ENCODE measurements around the gene CDS2. TPM values are rescaled to one million over a fixed set of nuclear protein-coding genes. Genes with fewer than 3 reads are reported as not detected.
A peak's percentile ranks its signal among the peaks of the same experiment; 100 is the strongest.

Gene CDS2
- total RNA-seq, 1 donor from 2014 or later = 41.4 TPM

DNA sequence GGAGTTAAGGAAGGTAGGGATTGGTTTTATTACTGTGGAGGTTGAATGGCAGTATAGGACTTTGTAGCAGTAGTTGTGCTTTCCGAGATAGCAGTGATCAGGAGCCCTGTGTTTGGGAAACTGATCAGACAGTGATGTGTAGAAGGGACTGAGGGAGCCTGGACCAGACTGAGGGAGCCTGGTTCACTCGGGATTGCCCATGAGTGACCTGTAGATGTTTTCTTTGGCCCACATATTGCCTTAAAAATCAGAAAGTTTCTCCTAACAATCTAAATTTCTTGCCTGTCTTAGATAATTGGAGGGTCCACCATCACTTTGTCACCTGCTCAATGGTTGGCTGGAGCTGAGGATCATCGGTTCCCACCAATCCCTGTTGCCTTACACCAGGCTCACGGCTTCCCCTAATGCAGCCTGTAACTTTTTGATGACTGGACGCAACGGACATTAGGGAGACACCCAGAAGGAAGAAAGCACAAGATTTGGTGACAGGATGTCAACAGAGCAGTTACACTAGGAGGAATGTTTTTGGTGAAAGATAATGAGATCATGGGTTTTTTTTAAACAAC lies 1.1 kb downstream of the CDS2 start:
- peak overlapping the region; percentile 85 to 91 for H3K4me3 ChIP-seq
- no peak for DNase-seq (ENCODE audit: low spot score in 2 of 2)
- peaks cover 0 to 6% of the 10 kb centered on the region in 2 donors for H3K36me3 ChIP-seq
- no peaks in the 10 kb centered on the region for H3K9me3 ChIP-seq
- peaks cover 2 to 30% of the 10 kb centered on the region in 2 donors for H3K4me1 ChIP-seq
- intact Hi-C loops (cut with DNase I) = no loop called here
- no peaks in the 10 kb centered on the region for H3K27me3 ChIP-seq
- H3K27ac ChIP-seq = peak overlapping the region; percentile 98 to 99
- TF ChIP-seq, protein P1, sequence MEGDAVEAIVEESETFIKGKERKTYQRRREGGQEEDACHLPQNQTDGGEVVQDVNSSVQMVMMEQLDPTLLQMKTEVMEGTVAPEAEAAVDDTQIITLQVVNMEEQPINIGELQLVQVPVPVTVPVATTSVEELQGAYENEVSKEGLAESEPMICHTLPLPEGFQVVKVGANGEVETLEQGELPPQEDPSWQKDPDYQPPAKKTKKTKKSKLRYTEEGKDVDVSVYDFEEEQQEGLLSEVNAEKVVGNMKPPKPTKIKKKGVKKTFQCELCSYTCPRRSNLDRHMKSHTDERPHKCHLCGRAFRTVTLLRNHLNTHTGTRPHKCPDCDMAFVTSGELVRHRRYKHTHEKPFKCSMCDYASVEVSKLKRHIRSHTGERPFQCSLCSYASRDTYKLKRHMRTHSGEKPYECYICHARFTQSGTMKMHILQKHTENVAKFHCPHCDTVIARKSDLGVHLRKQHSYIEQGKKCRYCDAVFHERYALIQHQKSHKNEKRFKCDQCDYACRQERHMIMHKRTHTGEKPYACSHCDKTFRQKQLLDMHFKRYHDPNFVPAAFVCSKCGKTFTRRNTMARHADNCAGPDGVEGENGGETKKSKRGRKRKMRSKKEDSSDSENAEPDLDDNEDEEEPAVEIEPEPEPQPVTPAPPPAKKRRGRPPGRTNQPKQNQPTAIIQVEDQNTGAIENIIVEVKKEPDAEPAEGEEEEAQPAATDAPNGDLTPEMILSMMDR (IDR thresholded peaks at IDR 0.05) = no peak

DNA sequence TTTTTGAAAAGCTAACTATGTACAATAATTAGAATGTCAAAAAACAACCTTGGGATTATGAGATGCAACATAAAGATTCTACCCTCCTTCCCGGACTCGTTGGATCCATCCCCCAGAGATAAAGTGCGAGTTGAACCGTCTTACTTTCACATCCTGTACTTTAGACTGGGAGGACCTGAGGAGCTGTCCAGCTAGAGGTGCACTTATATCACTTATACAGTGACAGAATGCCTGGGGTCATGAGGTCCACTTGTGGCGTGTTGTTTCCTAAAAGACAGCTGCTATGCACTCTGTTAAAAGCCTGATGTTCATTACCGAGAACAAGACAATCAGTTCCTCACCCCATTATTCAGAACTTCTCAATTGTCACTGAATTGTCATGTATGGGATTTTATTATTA lies 2.1 kb downstream of the CDS2 start:
- intact Hi-C loops (cut with DNase I) = no loop called here
- H3K4me3 ChIP-seq = peak overlapping the region; percentile 85 to 91
- peaks cover 0 to 6% of the 10 kb centered on the region in 2 donors for H3K36me3 ChIP-seq
- H3K4me1 ChIP-seq = peaks cover 2 to 36% of the 10 kb centered on the region in 2 donors
- peak overlapping the region; percentile 98 to 99 for H3K27ac ChIP-seq
- TF ChIP-seq, protein P1 (IDR thresholded peaks at IDR 0.05) = no peak
- no peak for DNase-seq (ENCODE audit: low spot score in 2 of 2)
- H3K9me3 ChIP-seq = no peaks in the 10 kb centered on the region
- no peaks in the 10 kb centered on the region for H3K27me3 ChIP-seq

DNA sequence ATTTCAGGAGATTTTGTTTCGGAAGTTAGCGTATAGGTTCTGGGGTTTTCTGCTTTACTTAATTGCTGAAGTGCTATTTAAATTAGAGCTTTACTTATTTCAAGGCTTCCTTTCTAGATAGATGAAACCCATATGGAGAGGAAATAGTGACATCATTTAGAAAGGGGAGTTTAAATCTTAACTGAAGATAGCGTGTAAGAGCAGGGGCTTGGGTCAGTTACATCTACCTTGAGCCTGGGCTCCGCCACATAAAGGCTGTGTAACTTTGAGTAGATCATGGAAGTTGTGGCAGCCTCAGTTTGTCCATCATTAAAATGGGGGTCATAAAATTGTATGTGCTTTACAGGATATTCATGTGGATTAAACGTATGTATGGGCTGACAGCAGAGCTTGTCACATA lies 4.7 kb downstream of the CDS2 start:
- DNase-seq (ENCODE audit: low spot score in 2 of 2) = no peak
- no peaks in the 10 kb centered on the region for H3K27me3 ChIP-seq
- H3K36me3 ChIP-seq = peaks cover 0 to 6% of the 10 kb centered on the region in 2 donors
- intact Hi-C loops (cut with DNase I) = no loop called here
- TF ChIP-seq, protein P1 (IDR thresholded peaks at IDR 0.05) = no peak
- H3K4me3 ChIP-seq = peak overlapping the region; percentile 5 to 53
- no peaks in the 10 kb centered on the region for H3K9me3 ChIP-seq
- H3K4me1 ChIP-seq = peaks cover 7 to 55% of the 10 kb centered on the region in 2 donors
- peak overlapping the region; percentile 98 to 99 for H3K27ac ChIP-seq

DNA sequence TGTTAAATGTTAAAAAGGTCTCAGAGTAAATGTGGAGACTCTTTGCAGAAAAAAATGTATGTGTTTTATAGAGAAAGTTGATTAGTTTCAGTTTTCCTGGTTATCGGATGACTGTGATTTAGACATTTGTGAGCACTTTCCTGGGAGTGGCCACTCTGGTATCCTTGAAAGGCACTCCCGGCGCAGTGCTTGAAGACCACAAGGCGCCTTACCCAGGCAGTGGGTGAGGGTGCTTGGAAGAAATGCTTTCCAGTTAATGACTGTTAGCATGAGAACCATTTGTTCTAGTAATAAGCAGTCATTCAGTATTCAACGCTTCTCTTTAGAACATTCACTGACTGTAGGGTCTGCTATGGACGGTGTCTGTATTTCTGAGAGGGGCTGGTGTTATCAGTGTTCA lies 7.2 kb downstream of the CDS2 start:
- intact Hi-C loops (cut with DNase I) = loop anchor here (2.0 kb wide), 1 partner anchor 15 kb away; no protein-coding TSS in a partner anchor
- Histone ChIP-seq H3K36me3 (peaks cover 0 to 6% of the 10 kb centered on the region in 2 donors), H3K27me3 (no peaks in the 10 kb centered on the region), H3K27ac (peak overlapping the region; percentile 65 to 68), H3K4me3 (no peak overlapping the region), H3K9me3 (no peaks in the 10 kb centered on the region), H3K4me1 (peaks cover 7 to 53% of the 10 kb centered on the region in 2 donors)
- TF ChIP-seq, protein P1 (IDR thresholded peaks at IDR 0.05) = no peak
- DNase-seq (ENCODE audit: low spot score in 2 of 2) = no peak

DNA sequence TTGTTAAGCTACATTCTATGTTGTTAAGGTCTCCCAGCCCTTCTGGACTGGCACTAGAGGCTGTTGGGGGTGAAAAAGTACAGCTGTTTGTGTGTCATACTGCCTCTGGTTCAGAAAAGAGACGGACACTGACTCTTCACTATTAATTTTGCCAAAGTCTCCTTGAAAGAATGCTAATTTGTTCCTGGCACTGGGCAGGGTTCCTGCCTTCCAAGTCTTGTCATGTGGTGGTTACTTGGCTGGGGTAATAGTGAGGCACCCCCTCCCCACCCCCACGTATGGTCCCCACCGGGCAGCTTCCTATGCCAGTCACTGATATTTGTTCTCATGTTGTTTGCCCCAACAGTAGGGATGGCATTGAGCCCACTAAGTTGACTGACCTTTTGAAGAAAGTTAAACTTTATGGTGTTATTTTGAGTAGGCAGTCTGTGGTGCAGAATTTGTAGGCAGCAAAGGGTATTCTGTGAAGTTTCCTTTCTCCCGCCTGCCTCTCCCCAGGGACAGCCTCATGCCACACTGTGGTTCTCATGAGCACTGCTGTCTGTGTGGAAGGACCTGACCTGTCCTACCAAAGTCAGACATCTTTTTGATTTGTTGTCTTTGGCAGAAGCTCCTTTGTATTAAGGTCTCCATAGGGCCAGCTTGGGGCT lies 8.7 kb downstream of the CDS2 start:
- H3K4me3 ChIP-seq = peak overlapping the region; percentile 0 to 29

More for the DNA sequence above, 8.7 kb downstream of the CDS2 start:
- no peaks in the 10 kb centered on the region for H3K27me3 ChIP-seq
- peak overlapping the region; percentile 65 to 68 for H3K27ac ChIP-seq
- H3K36me3 ChIP-seq = no peaks in the 10 kb centered on the region
- H3K9me3 ChIP-seq = no peaks in the 10 kb centered on the region
- TF ChIP-seq, protein P1 (IDR thresholded peaks at IDR 0.05) = no peak
- H3K4me1 ChIP-seq = peaks cover 7 to 39% of the 10 kb centered on the region in 2 donors
- intact Hi-C loops (cut with DNase I) = loop anchor here (1.0 to 2.0 kb wide), 2 partner anchors 13 to 15 kb away; no protein-coding TSS in a partner anchor
- no peak for DNase-seq (ENCODE audit: low spot score in 2 of 2)

Data from ascending aorta (tissue), 2 donors.